ENCODE measurements around the gene RBKS.

DNA sequence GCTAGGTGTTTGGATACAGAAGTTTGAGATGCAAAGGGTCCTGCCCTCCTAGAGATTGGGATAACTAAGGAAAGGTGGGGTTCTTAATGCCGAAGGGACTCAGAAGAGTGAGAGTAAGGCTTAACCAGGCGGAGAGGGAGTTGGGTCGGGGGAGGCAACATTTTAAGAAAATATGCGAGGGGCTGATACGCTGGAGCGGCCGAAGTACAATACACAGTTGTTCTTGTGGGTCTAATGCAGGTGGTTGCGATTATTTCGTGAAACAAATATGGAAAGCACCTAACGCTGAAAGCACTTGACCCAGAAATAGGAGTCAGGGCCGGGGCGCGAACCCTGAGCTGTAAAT, 119.0 kb downstream of the RBKS start:
- TF ChIP-seq POLR2A (IDR thresholded peaks at IDR 0.05) (no peak), CTCF (IDR thresholded peaks at IDR 0.05) (no peak), POLR2AphosphoS5 (IDR thresholded peaks at IDR 0.05) (no peak)

Data from breast epithelium (tissue), 3 donors.